ENCODE data around the gene LRRC56. TPM values are rescaled to one million over a fixed set of nuclear protein-coding genes. Genes with fewer than 3 reads are reported as not detected.

The LRRC56 gene
- total RNA-seq, 1 donor, result 0.94 TPM

GRCh38 chr11:529728-530411 is 7.5 kb upstream of the LRRC56 start:
- Histone ChIP-seq H3K4me1 (ENCODE audit: insufficient read depth, low read length) (peaks cover 14% of the 10 kb centered on the region), H3K4me3 (ENCODE audit: low read length) (no peak overlapping the region), H3K9me3 (ENCODE audit: low read depth, low read length) (no peaks in the 10 kb centered on the region), H3K27me3 (ENCODE audit: insufficient read depth, low read length) (no peaks in the 10 kb centered on the region)

DNA sequence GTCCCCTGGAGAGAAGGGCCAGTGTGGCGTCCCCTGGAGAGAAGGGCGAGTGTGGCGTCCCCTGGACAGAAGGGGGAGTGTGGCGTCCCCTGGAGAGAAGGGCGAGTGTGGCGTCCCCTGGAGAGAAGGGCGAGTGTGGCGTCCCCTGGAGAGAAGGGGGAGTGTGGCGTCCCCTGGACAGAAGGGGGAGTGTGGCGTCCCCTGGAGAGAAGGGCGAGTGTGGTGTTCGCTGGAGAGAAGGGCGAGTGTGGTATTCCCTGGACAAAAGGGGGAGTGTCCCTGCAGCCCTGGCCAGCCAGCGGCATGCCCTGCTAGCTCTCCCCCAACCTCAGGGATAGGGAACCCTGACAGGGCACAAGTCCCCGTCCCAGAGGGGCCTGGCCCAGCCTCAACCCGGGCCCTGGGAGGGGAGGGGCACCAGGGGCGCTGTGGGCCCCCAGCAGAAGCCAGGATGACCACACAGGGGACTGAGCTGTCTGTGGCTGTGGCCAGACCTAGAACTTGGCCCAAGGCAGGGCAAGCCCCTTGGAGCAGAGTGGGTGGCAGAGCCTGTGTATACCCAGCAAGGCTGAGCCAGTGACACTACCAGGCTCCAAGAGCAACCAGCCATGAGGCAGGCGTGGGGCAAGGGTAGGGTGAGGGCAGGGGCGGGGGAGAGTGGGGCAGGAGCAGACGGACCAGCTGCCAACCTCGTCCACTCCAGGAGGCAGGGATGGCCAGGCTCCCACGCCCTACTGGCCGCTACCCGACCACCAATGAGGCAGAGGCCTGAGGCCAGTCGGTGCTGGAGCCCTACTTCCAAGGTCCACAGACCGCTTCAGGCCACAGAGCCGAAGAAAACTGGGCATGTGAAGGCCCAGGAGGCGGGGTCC is 6.1 kb upstream of the LRRC56 start:
- peaks cover 19% of the 10 kb centered on the region for H3K4me1 ChIP-seq (ENCODE audit: insufficient read depth, low read length)
- H3K4me3 ChIP-seq (ENCODE audit: low read length), result no peak overlapping the region
- H3K9me3 ChIP-seq (ENCODE audit: low read depth, low read length), result no peaks in the 10 kb centered on the region
- H3K27me3 ChIP-seq (ENCODE audit: insufficient read depth, low read length), result no peaks in the 10 kb centered on the region

DNA sequence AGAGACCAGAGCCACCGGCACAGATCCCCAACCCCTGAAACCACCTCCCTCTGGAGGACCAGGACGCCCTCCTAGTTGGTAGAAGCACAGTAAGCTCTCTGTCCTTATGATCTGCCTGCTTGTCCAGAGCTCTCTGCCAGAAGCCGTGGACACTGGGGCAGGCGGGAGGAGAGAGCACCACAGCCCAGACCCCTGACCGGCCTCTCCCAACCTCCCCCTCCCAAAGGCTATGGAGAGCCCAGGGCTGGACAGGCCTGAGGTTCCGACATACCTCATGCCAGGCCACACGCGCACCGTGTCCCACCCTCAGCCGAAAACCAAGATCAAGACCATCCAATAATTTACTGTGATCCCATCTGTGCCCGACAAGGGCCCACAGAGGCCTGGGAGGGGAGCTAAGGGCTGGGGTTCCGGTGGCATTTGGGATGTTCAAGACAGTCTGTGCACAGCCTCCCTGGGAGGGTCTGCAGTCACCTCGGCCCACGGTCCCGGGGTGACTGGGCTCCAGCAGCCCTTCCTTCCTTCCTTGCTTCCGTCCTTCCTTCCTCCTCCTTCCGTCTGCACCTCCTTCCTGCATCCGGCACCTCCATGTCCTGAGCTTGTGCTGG is 5.3 kb upstream of the LRRC56 start:
- H3K9me3 ChIP-seq (ENCODE audit: low read depth, low read length), result no peaks in the 10 kb centered on the region
- no peaks in the 10 kb centered on the region for H3K27me3 ChIP-seq (ENCODE audit: insufficient read depth, low read length)
- H3K4me1 ChIP-seq (ENCODE audit: insufficient read depth, low read length), result peaks cover 27% of the 10 kb centered on the region
- no peak overlapping the region for H3K4me3 ChIP-seq (ENCODE audit: low read length)

GRCh38 chr11:532527-532985 is 4.8 kb upstream of the LRRC56 start:
- no peak overlapping the region for H3K4me3 ChIP-seq (ENCODE audit: low read length)
- H3K9me3 ChIP-seq (ENCODE audit: low read depth, low read length), result no peaks in the 10 kb centered on the region
- H3K4me1 ChIP-seq (ENCODE audit: insufficient read depth, low read length), result peaks cover 33% of the 10 kb centered on the region
- no peaks in the 10 kb centered on the region for H3K27me3 ChIP-seq (ENCODE audit: insufficient read depth, low read length)

DNA sequence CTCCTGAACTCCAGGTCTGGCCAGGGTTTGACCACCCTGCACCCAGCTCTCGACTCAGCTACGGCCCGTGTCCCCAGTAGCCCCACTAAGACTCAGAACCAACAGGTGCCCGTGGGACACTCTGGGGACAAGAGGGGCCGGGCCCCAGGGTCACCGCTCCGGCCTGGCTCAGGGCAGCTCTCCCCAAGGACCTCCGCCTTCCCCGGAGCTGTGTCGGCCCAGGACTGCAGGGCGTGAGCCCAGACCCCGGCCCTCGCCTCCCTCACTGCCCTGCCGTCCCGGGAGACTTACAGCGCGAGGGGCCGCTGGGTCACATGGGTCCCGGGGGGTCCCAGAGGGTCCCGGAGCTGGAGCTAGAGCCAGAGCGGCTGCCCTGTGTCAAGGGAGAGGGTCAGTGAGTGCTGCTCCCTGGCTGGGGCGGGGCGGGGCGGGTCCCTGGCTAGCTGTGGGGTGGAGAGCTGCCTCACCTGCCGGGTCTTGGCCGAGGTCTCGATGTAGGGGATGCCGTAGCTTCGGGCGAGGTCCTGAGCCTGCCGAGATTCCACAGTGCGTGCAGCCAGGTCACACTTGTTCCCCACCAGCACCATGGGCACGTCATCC is 4.2 kb upstream of the LRRC56 start:
- H3K9me3 ChIP-seq (ENCODE audit: low read depth, low read length), result no peaks in the 10 kb centered on the region

GRCh38 chr11:533586-534395 is 3.5 kb upstream of the LRRC56 start:
- H3K4me3 ChIP-seq (ENCODE audit: low read length), result no peak overlapping the region
- H3K9me3 ChIP-seq (ENCODE audit: low read depth, low read length), result no peaks in the 10 kb centered on the region

More for the DNA sequence above, 4.2 kb upstream of the LRRC56 start:
- no peaks in the 10 kb centered on the region for H3K27me3 ChIP-seq (ENCODE audit: insufficient read depth, low read length)
- H3K4me3 ChIP-seq (ENCODE audit: low read length), result no peak overlapping the region
- peaks cover 38% of the 10 kb centered on the region for H3K4me1 ChIP-seq (ENCODE audit: insufficient read depth, low read length)

DNA sequence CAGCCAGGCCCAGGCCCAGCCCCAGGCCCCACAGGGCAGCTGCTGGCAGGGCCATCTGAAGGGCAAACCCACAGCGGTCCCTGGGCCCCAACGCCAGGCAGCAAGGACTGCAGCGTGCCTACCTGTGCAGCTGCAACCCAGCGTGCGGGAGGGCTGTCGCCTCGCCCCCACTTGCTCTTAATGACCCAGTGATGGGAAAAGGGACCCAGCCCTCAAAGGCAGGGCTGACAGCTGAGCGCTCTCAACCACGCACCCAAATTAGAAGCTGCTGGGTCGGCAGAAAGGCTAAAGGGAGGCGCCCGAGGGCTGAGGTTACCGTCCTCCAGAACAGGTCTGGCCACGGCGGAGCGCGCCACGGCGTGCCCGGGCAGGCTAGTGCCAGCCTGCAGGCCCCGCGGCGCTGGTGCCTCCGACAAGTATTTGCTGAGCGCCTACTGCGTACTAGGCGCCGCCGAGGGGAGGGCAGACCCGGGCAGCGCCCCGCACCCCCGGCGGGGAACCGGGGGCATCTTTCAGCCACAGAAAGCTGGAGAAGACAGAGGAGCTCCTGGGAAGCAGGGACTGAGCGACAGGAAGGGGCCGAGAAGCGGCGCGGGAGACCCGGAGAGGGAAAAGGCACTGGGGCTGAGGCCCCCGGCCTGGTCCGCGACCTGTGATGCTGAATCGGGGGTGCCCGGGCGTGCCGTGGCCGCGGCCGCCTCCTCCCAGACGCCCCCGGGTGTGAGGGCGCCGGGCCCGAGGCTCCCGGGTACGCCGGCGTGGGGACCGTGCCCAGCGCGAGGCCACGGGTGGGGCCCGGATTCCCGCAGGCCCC is 2.7 kb upstream of the LRRC56 start:
- Histone ChIP-seq H3K4me1 (ENCODE audit: insufficient read depth, low read length) (peaks cover 42% of the 10 kb centered on the region), H3K27me3 (ENCODE audit: insufficient read depth, low read length) (no peaks in the 10 kb centered on the region), H3K9me3 (ENCODE audit: low read depth, low read length) (no peaks in the 10 kb centered on the region), H3K4me3 (ENCODE audit: low read length) (peak overlapping the region; percentile 52)

More at GRCh38 chr11:533586-534395, 3.5 kb upstream of the LRRC56 start:
- no peaks in the 10 kb centered on the region for H3K27me3 ChIP-seq (ENCODE audit: insufficient read depth, low read length)
- H3K4me1 ChIP-seq (ENCODE audit: insufficient read depth, low read length), result peaks cover 42% of the 10 kb centered on the region

GRCh38 chr11:535210-535518 is 2.2 kb upstream of the LRRC56 start:
- no peaks in the 10 kb centered on the region for H3K27me3 ChIP-seq (ENCODE audit: insufficient read depth, low read length)
- peak overlapping the region; percentile 52 for H3K4me3 ChIP-seq (ENCODE audit: low read length)

GRCh38 chr11:535519-536454 is 1.5 kb upstream of the LRRC56 start, which contains the start of gene HRAS:
Gene HRAS (minus strand): TSS chr11:535576.
- Histone ChIP-seq H3K27me3 (ENCODE audit: insufficient read depth, low read length) (no peaks in the 10 kb centered on the region), H3K4me3 (ENCODE audit: low read length) (peak within 1 kb of the TSS; percentile 57), H3K4me1 (ENCODE audit: insufficient read depth, low read length) (peaks cover 42% of the 10 kb centered on the region), H3K9me3 (ENCODE audit: low read depth, low read length) (no peaks in the 10 kb centered on the region)

More at GRCh38 chr11:535210-535518, 2.2 kb upstream of the LRRC56 start:
- peaks cover 42% of the 10 kb centered on the region for H3K4me1 ChIP-seq (ENCODE audit: insufficient read depth, low read length)
- no peaks in the 10 kb centered on the region for H3K9me3 ChIP-seq (ENCODE audit: low read depth, low read length)

GRCh38 chr11:537622-538430 is 499 bp downstream of the LRRC56 start:
- no peaks in the 10 kb centered on the region for H3K27me3 ChIP-seq (ENCODE audit: insufficient read depth, low read length)
- H3K4me3 ChIP-seq (ENCODE audit: low read length), result peak overlapping the region; percentile 57
- peaks cover 42% of the 10 kb centered on the region for H3K4me1 ChIP-seq (ENCODE audit: insufficient read depth, low read length)
- H3K9me3 ChIP-seq (ENCODE audit: low read depth, low read length), result no peaks in the 10 kb centered on the region

DNA sequence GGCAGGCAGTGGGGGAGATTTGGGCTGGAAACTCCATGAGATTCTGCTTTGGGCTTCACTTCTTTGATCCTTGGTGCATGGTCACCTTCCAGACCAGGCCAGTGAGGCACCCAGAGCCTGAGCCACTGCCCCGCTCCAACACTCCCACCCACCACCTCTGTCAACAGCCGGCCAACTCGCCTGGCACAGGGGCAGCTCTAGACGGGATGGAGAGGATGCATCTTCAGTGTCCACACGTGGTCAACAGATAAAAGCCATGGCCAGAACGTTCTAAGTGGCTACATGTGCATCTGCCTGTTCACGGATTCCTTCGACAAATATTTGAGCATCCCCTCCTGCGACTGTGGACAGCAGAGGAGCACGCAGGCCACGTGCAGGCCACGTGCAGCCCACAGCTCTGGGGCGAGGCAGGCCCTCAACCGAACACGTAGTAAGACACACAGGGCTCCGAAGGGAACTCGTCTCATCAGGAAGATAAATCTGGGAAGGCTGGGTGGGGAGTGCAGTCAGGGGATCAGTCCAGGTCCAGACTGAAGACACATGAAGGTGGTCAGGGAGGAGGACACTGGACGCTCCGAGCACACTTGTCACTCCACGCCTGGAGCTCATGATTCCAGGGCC is 1.2 kb downstream of the LRRC56 start:
- Histone ChIP-seq H3K27me3 (ENCODE audit: insufficient read depth, low read length) (no peaks in the 10 kb centered on the region), H3K4me3 (ENCODE audit: low read length) (no peak overlapping the region), H3K9me3 (ENCODE audit: low read depth, low read length) (no peaks in the 10 kb centered on the region), H3K4me1 (ENCODE audit: insufficient read depth, low read length) (peaks cover 41% of the 10 kb centered on the region)

- no peaks in the 10 kb centered on the region for H3K27me3 ChIP-seq (ENCODE audit: insufficient read depth, low read length)
- no peak overlapping the region for H3K4me3 ChIP-seq (ENCODE audit: low read length)
- peaks cover 28% of the 10 kb centered on the region for H3K4me1 ChIP-seq (ENCODE audit: insufficient read depth, low read length)
- no peaks in the 10 kb centered on the region for H3K9me3 ChIP-seq (ENCODE audit: low read depth, low read length)
Measured at GRCh38 chr11:539971-540481, 2.7 kb downstream of the LRRC56 start.

Measured in mononuclear cell (primary cell).